GM18511 (cell line): ENCODE measurements around the gene FAM174C.

ENCODE experiments used
- ATAC-seq: cut with Tn5 transposase; IDR thresholded peaks from one replicate; pipeline ENCODE4 v1.9.1; 2021; ENCODE audit warnings: mild to moderate bottlenecking, moderate library complexity; ENCODE audit not compliant: unreplicated experiment

The FAM174C gene

GRCh38 chr19:1284293-1284978 lies 9.1 kb downstream of the FAM174C start:
- no peak for ATAC-seq

GRCh38 chr19:1284979-1285736 lies 9.8 kb downstream of the FAM174C start:
- no peak for ATAC-seq

- no peak for ATAC-seq
These were observed 10.5 kb downstream of the FAM174C start, which contains the start of gene EFNA2 for GRCh38 chr19:1285737-1286360. Gene EFNA2 (plus strand): TSS chr19:1285873. CDS start chr19:1286169, 296 bp downstream.

- ATAC-seq, result no peak
These were observed 11.4 kb downstream of the FAM174C start for GRCh38 chr19:1286487-1287353.

- no peak for ATAC-seq
These were observed 12.3 kb downstream of the FAM174C start for GRCh38 chr19:1287354-1288225.

- ATAC-seq, result no peak
These were observed 12.9 kb downstream of the FAM174C start for GRCh38 chr19:1288226-1288612.

GRCh38 chr19:1288833-1289685 lies 13.7 kb downstream of the FAM174C start:
- no peak for ATAC-seq

GRCh38 chr19:1289686-1290025 lies 14.3 kb downstream of the FAM174C start:
- no peak for ATAC-seq

- no peak for ATAC-seq
These were observed 14.9 kb downstream of the FAM174C start for GRCh38 chr19:1290196-1290702.

GRCh38 chr19:1290703-1291651 lies 15.6 kb downstream of the FAM174C start:
- no peak for ATAC-seq

- ATAC-seq, result no peak
These were observed 16.6 kb downstream of the FAM174C start for GRCh38 chr19:1291761-1292418.

GRCh38 chr19:1292419-1293151 lies 17.3 kb downstream of the FAM174C start:
- ATAC-seq, result no peak

- no peak for ATAC-seq
These were observed 18.7 kb downstream of the FAM174C start for GRCh38 chr19:1293782-1294604.

- no peak for ATAC-seq
These were observed 19.4 kb downstream of the FAM174C start for GRCh38 chr19:1294688-1295087.

GRCh38 chr19:1295169-1296012 lies 20.1 kb downstream of the FAM174C start:
- no peak for ATAC-seq
